ENCODE results near the gene SLC6A4.
"Not testable (repeated sequence)": the region's sequence is repeated elsewhere in the genome, so short reads cannot be mapped to it uniquely, and the experiment has no call there.

Gene SLC6A4

GRCh38 chr17:30151471-30151870 lies 84.0 kb downstream of the SLC6A4 start:
- DNase-seq (ENCODE audit: low read depth), result no peak
- no peak overlapping the region for H3K4me3 ChIP-seq (ENCODE audit: control insufficient read depth, low read depth, low read length)
- no peak for TF ChIP-seq CTCF (IDR thresholded peaks at IDR 0.05; ENCODE audit: control insufficient read depth, insufficient read depth, low read depth, low read length, missing control alignments)

GRCh38 chr17:30148376-30148775 lies 87.1 kb downstream of the SLC6A4 start:
- H3K4me3 ChIP-seq (ENCODE audit: control insufficient read depth, low read depth, low read length), result no peak overlapping the region
- DNase-seq (ENCODE audit: low read depth), result no peak
- TF ChIP-seq CTCF (IDR thresholded peaks at IDR 0.05; ENCODE audit: control insufficient read depth, insufficient read depth, low read depth, low read length, missing control alignments), result no peak

- DNase-seq (ENCODE audit: low read depth); H3K4me3 ChIP-seq (ENCODE audit: control insufficient read depth, low read depth, low read length): not testable (repeated sequence)
Observed at GRCh38 chr17:30147860-30148259, 87.6 kb downstream of the SLC6A4 start.

All from AG09309 (cell line).